HepG2 (cell line): ENCODE measurements around the gene MIOS. TPM values are rescaled to one million over a fixed set of nuclear protein-coding genes. Genes with fewer than 3 reads are reported as not detected.

ENCODE experiments used
- ARNT ChIP-seq: fragments of 450-650 bp; IDR thresholded peaks from 2 replicates; pipeline ENCODE4 v1.6.1; 2017
- DR1 ChIP-seq: sonication (generic); formaldehyde crosslinking; IDR thresholded peaks from 2 replicates; pipeline ENCODE4 v1.8.0; 2021; ENCODE audit warnings: mild to moderate bottlenecking, missing genetic modification reagents, inconsistent platforms
- EED ChIP-seq: sonication (generic); formaldehyde crosslinking; IDR thresholded peaks from 2 replicates; pipeline ENCODE4 v1.5.0; 2020; ENCODE audit warnings: mild to moderate bottlenecking, missing genetic modification reagents
- FOXK2 ChIP-seq: fragments of 450-650 bp; IDR thresholded peaks from 2 replicates; pipeline ENCODE4 v1.6.1; 2016
- GTF2F1 ChIP-seq: fragments of 150-350 bp; IDR thresholded peaks from 2 replicates; pipeline ENCODE4 v1.6.1; 2014; ENCODE audit warnings: low read length
- HNRNPL ChIP-seq: fragments of 200-400 bp; formaldehyde crosslinking; IDR thresholded peaks from 2 replicates; pipeline ENCODE4 v1.6.1; 2017; ENCODE audit warnings: mild to moderate bottlenecking, low read depth, low read length
- KDM2A ChIP-seq: sonication (generic); formaldehyde crosslinking; IDR thresholded peaks from 2 replicates; pipeline ENCODE4 v1.4.0; 2020; ENCODE audit warnings: low read depth, missing genetic modification reagents, borderline replicate concordance
- MAZ ChIP-seq, 2 experiments: sonication (generic) in 1 of 2; formaldehyde crosslinking in 1 of 2; IDR thresholded peaks; 2 replicates each; pipeline versions ENCODE4 v1.5.0 to v1.6.1; 2012 to 2020; ENCODE audit warnings: low read depth in 2 of 2, mild to moderate bottlenecking in 2 of 2, borderline replicate concordance in 1 of 2, improper control_type of control experiment in 1 of 2, low read length in 1 of 2, missing genetic modification reagents in 1 of 2, moderate library complexity in 1 of 2
- MBNL3 ChIP-seq: fragments of 250-450 bp; sonication (Bioruptor Pico); conservative IDR thresholded peaks from 2 replicates; pipeline ENCODE4 v1.8.0; 2022; ENCODE audit warnings: mild to moderate bottlenecking, inconsistent platforms
- MZF1 ChIP-seq: sonication (generic); formaldehyde crosslinking; IDR thresholded peaks from 2 replicates; pipeline ENCODE4 v1.8.1; 2023; ENCODE audit warnings: mild to moderate bottlenecking, missing genetic modification reagents, borderline replicate concordance
- NFKB2 ChIP-seq: sonication (generic); formaldehyde crosslinking; IDR thresholded peaks from 2 replicates; pipeline ENCODE4 v1.4.0; 2020; ENCODE audit warnings: missing genetic modification reagents, borderline replicate concordance
- NFRKB ChIP-seq: fragments of 450-650 bp; IDR thresholded peaks from 2 replicates; pipeline ENCODE4 v1.6.1; 2017
- REL ChIP-seq: sonication (generic); formaldehyde crosslinking; conservative IDR thresholded peaks from 2 replicates; pipeline ENCODE4 v1.8.0; 2022; ENCODE audit warnings: mild to moderate bottlenecking, missing genetic modification reagents, moderate library complexity
- RELA ChIP-seq: sonication (generic); formaldehyde crosslinking; IDR thresholded peaks from 2 replicates; pipeline ENCODE4 v1.4.0; 2020; ENCODE audit warnings: missing genetic modification reagents
- SAFB2 ChIP-seq: sonication (generic); formaldehyde crosslinking; IDR thresholded peaks from 2 replicates; pipeline ENCODE4 v1.5.1; 2020; ENCODE audit warnings: missing genetic modification reagents, low read depth, mild to moderate bottlenecking, borderline replicate concordance
- SALL1 ChIP-seq: sonication (generic); formaldehyde crosslinking; IDR thresholded peaks from 2 replicates; pipeline ENCODE4 v1.8.0; 2022; ENCODE audit warnings: mild to moderate bottlenecking, missing genetic modification reagents
- ZFAT ChIP-seq: sonication (generic); formaldehyde crosslinking; conservative IDR thresholded peaks from 2 replicates; pipeline ENCODE4 v1.8.1; 2023; ENCODE audit warnings: missing genetic modification reagents, inconsistent platforms
- ZFP82 ChIP-seq: sonication (generic); formaldehyde crosslinking; IDR thresholded peaks from 2 replicates; pipeline ENCODE4 v1.5.1; 2020; ENCODE audit warnings: mild to moderate bottlenecking, missing genetic modification reagents, borderline replicate concordance
- ZMYM3 ChIP-seq: sonication (generic); formaldehyde crosslinking; IDR thresholded peaks from 2 replicates; pipeline ENCODE4 v1.5.1; 2020; ENCODE audit warnings: mild to moderate bottlenecking, missing genetic modification reagents
- ZNF251 ChIP-seq: sonication (generic); formaldehyde crosslinking; IDR thresholded peaks from 2 replicates; pipeline ENCODE4 v1.9.0; 2021; ENCODE audit warnings: mild to moderate bottlenecking, missing genetic modification reagents
- ZNF335 ChIP-seq: sonication (generic); formaldehyde crosslinking; IDR thresholded peaks from 2 replicates; pipeline ENCODE4 v1.4.0; 2020; ENCODE audit warnings: missing genetic modification reagents
- ZNF432 ChIP-seq: sonication (generic); formaldehyde crosslinking; IDR thresholded peaks from 2 replicates; pipeline ENCODE4 v1.5.0; 2020; ENCODE audit warnings: missing genetic modification reagents, mild to moderate bottlenecking, borderline replicate concordance
- ZNF451 ChIP-seq: sonication (generic); formaldehyde crosslinking; IDR thresholded peaks from 2 replicates; pipeline ENCODE4 v1.5.0; 2020; ENCODE audit warnings: mild to moderate bottlenecking, missing genetic modification reagents
- ZNF891 ChIP-seq: sonication (generic); formaldehyde crosslinking; IDR thresholded peaks from 2 replicates; pipeline ENCODE4 v1.5.0; 2020; ENCODE audit warnings: mild to moderate bottlenecking, missing genetic modification reagents
- polyA plus RNA-seq, 8 experiments: library from polyadenylated mRNA; depleted of rRNA in 3 of 8; stranded (reverse) in 7 of 8; unstranded in 1 of 8; fragments of >200 nt; fragmentation: Illumina TruSeq in 4 of 8; extraction: Trizol in 4 of 8; gene quantifications; 2 replicates each; pipeline versions ENCODE4 v1.2.1 to v1.2.3, GENCODE V29; 2011 to 2016; ENCODE audit warnings: low read depth in 4 of 8, missing spikeins in 1 of 8, mixed read lengths in 1 of 8; ENCODE audit not compliant: insufficient read depth in 1 of 8
- total RNA-seq, 5 experiments: library from RNA; depleted of rRNA; stranded (reverse); fragments of >200 nt; fragmentation: Illumina TruSeq; extraction: Trizol; gene quantifications; 2 replicates each; pipeline ENCODE4 v1.2.3, GENCODE V29; 2016; ENCODE audit warnings: low read depth in 1 of 5
- TF ChIP-seq, protein P1 (sequence below): IDR thresholded peaks from 2 replicates; pipeline ENCODE4 v1.6.1; 2018; ENCODE audit warnings: missing genetic modification reagents, mild to moderate bottlenecking, missing compliant biosample characterization
- TF ChIP-seq, protein P2 (sequence below): sonication (generic); formaldehyde crosslinking; IDR thresholded peaks from 2 replicates; pipeline ENCODE4 v1.9.0; 2022; ENCODE audit warnings: missing genetic modification reagents, mild to moderate bottlenecking, borderline replicate concordance
- TF ChIP-seq, protein P3 (sequence below): sonication (generic); formaldehyde crosslinking; IDR thresholded peaks from 2 replicates; pipeline ENCODE4 v1.8.0; 2022; ENCODE audit warnings: mild to moderate bottlenecking, missing genetic modification reagents, borderline replicate concordance

The MIOS gene
- total and polyA plus RNA-seq, 2 of the 13 experiments (the other 11 are each of a cell fraction or from before 2014, with no cell fraction given), result 15.2 to 33.5 TPM

DNA sequence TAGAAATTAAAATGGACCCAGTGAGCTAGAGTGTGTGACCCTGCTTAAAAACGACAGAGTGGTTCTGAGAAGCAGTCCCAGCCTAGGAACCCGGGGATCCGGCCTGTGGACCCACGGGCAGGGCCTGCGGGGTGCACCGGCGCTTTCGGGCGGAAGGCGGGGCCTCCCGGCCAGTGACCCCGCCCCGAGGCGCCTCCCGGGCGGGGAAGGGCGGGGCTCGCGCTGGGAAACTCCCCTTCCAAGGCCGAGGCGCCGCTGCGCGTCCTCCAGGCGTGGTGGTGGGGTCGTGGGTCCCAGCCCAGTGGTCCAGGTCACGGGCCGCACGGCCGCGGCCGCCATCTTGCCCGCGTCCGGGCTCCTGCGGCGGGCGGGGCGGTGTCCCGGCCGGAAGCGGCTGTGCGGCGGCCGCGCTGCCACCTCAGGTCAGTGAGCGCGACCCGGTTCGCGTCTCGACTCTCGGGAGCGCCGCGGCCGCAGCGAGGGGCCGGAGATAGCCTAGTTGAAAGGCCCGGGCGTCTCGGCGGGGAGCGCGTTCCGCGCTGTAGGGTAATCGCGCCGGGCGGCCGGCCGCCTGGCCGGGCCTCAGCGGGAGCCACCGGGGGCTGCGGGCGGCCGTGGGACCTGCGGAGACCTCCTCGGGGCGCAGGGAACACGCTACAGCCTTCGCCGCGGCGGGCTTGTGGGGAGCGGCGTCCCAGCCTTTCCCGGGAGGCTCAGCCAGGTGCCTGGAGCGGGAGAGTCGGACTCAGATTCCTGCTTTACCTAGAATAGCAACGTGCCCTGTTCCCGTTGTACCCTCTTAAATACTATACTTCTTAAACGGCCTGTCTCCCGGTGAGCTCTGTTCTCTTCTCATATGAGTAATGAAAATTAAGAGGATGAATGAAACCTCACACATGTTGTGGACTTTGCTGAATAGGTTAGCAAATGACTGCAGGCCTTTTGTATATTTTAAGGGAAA, at the start of gene MIOS (continued):
- TF ChIP-seq, protein P1, sequence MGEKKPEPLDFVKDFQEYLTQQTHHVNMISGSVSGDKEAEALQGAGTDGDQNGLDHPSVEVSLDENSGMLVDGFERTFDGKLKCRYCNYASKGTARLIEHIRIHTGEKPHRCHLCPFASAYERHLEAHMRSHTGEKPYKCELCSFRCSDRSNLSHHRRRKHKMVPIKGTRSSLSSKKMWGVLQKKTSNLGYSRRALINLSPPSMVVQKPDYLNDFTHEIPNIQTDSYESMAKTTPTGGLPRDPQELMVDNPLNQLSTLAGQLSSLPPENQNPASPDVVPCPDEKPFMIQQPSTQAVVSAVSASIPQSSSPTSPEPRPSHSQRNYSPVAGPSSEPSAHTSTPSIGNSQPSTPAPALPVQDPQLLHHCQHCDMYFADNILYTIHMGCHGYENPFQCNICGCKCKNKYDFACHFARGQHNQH (CRISPR knock-in tag), result 0 out of 2 replicates have a peak, but pooled peaks have one; percentile 11
- TF ChIP-seq MZF1 (CRISPR knock-in tag) (no peak), ZMYM3 (CRISPR knock-in tag) (no peak), FOXK2 (no peak), EED (no peak), SAFB2 (CRISPR knock-in tag) (peak; percentile 73; the same call in 1 of the 2 replicates), MBNL3 (CRISPR knock-in tag) (no peak), HNRNPL (no peak), ARNT (no peak), RELA (CRISPR knock-in tag) (0 out of 2 replicates have a peak, but pooled peaks have one; percentile 83), ZNF335 (CRISPR knock-in tag) (no peak), REL (no peak), DR1 (no peak; the same call in 1 of the 2 replicates), KDM2A (CRISPR knock-in tag) (peak; percentile 63; the same call in 1 of the 2 replicates), ZNF451 (CRISPR knock-in tag) (no peak), NFRKB (no peak), MAZ (IDR thresholded peaks at IDR 0.05; ENCODE audit: borderline replicate concordance, low read depth, low read length) (peak; percentile 56; the same call in 1 of the 2 replicates), MAZ (CRISPR knock-in tag; IDR thresholded peaks at IDR 0.05; ENCODE audit: low read depth) (peak; percentile 80), ZNF251 (CRISPR knock-in tag) (no peak), NFKB2 (CRISPR knock-in tag) (no peak; the same call in 1 of the 2 replicates), ZNF891 (CRISPR knock-in tag) (no peak), ZFP82 (CRISPR knock-in tag) (0 out of 2 replicates have a peak, but pooled peaks have one; percentile 9), ZNF432 (CRISPR knock-in tag) (no peak), GTF2F1 (no peak), SALL1 (peak; percentile 70), ZFAT (CRISPR knock-in tag) (no peak)
- TF ChIP-seq, protein P2, sequence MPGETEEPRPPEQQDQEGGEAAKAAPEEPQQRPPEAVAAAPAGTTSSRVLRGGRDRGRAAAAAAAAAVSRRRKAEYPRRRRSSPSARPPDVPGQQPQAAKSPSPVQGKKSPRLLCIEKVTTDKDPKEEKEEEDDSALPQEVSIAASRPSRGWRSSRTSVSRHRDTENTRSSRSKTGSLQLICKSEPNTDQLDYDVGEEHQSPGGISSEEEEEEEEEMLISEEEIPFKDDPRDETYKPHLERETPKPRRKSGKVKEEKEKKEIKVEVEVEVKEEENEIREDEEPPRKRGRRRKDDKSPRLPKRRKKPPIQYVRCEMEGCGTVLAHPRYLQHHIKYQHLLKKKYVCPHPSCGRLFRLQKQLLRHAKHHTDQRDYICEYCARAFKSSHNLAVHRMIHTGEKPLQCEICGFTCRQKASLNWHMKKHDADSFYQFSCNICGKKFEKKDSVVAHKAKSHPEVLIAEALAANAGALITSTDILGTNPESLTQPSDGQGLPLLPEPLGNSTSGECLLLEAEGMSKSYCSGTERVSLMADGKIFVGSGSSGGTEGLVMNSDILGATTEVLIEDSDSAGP (CRISPR knock-in tag), result peak; percentile 63; the same call in 1 of the 2 replicates
- TF ChIP-seq, protein P3, sequence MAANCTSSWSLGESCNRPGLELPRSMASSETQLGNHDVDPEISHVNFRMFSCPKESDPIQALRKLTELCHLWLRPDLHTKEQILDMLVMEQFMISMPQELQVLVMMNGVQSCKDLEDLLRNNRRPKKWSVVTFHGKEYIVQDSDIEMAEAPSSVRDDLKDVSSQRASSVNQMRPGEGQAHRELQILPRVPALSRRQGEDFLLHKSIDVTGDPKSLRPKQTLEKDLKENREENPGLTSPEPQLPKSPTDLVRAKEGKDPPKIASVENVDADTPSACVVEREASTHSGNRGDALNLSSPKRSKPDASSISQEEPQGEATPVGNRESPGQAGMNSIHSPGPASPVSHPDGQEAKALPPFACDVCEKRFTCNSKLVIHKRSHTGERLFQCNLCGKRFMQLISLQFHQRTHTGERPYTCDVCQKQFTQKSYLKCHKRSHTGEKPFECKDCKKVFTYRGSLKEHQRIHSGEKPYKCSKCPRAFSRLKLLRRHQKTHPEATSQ (CRISPR knock-in tag), result no peak
